GM23338 (cell line): Measurements from ENCODE around the gene HADHB. TPM values are rescaled to one million over a fixed set of nuclear protein-coding genes. Genes with fewer than 3 reads are reported as not detected.
"Not testable (repeated sequence)": the region's sequence is repeated elsewhere in the genome, so short reads cannot be mapped to it uniquely, and the experiment has no call there.

ENCODE experiments used
- ATAC-seq: fragments of 200-7000 bp; cut with Tn5 transposase; 3 replicates; pipeline ENCODE4 v1.9.1; 2020
- DNase-seq: peaks from one replicate; pipeline ENCODE4 v3.0.0-alpha.2; 2015; ENCODE audit warnings: low spot score
- H2AFZ ChIP-seq: fragments of 200-600 bp; sonication (generic); 2 replicates; pipeline ENCODE4 v1.8.0; 2016; ENCODE audit warnings: antibody characterized with exemption, mild to moderate bottlenecking, moderate library complexity
- H3F3A ChIP-seq: fragments of 200-600 bp; sonication (generic); replicated peaks from 2 replicates; pipeline ENCODE4 v1.8.0; 2017; ENCODE audit warnings: antibody characterized with exemption, mixed run types, low read depth
- H3K27ac ChIP-seq: fragments of 200-600 bp; sonication (generic); 2 replicates; pipeline ENCODE4 v1.6.1; 2016; ENCODE audit warnings: low read depth
- H3K27me3 ChIP-seq: fragments of 200-600 bp; sonication (generic); 2 replicates; pipeline ENCODE4 v1.8.0; 2016; ENCODE audit warnings: mild to moderate bottlenecking, mixed run types, moderate library complexity; ENCODE audit not compliant: insufficient read depth
- H3K36me3 ChIP-seq: fragments of 200-600 bp; sonication (generic); 2 replicates; pipeline ENCODE4 v1.8.0; 2016; ENCODE audit warnings: mild to moderate bottlenecking; ENCODE audit not compliant: insufficient read depth
- H3K4me1 ChIP-seq: fragments of 200-600 bp; sonication (generic); 2 replicates; pipeline ENCODE4 v1.8.0; 2016; ENCODE audit warnings: mild to moderate bottlenecking, moderate library complexity; ENCODE audit not compliant: insufficient read depth
- H3K4me2 ChIP-seq: fragments of 200-600 bp; sonication (generic); 2 replicates; pipeline ENCODE4 v1.7.1; 2017; ENCODE audit warnings: mixed run types
- H3K4me3 ChIP-seq: fragments of 200-600 bp; sonication (generic); 2 replicates; pipeline ENCODE4 v1.6.1; 2016; ENCODE audit warnings: mixed run types
- H3K79me2 ChIP-seq: fragments of 200-600 bp; sonication (generic); replicated peaks from 2 replicates; pipeline ENCODE4 v1.8.0; 2017; ENCODE audit warnings: mild to moderate bottlenecking; ENCODE audit not compliant: insufficient read depth
- H3K9me2 ChIP-seq: fragments of 200-600 bp; sonication (generic); 2 replicates; pipeline ENCODE4 v1.8.0; 2017; ENCODE audit not compliant: insufficient read depth
- H4K20me1 ChIP-seq: fragments of 200-600 bp; sonication (generic); replicated peaks from 2 replicates; pipeline ENCODE4 v1.8.0; 2017; ENCODE audit warnings: mild to moderate bottlenecking; ENCODE audit not compliant: insufficient read depth
- H3K27ac Mint-ChIP-seq: 2 replicates; pipeline ENCODE4 v1.8.0; 2020; ENCODE audit warnings: inconsistent platforms, mild to moderate bottlenecking, moderate library complexity, mixed read lengths
- H3K27me3 Mint-ChIP-seq: 3 replicates; pipeline ENCODE4 v1.8.0; 2022; ENCODE audit warnings: low read depth, mild to moderate bottlenecking, moderate library complexity, mixed read lengths, inconsistent platforms; ENCODE audit not compliant: insufficient read depth, poor library complexity
- H3K36me3 Mint-ChIP-seq: 3 replicates; pipeline ENCODE4 v1.8.0; 2021; ENCODE audit warnings: low read depth, mild to moderate bottlenecking, inconsistent platforms, moderate library complexity, mixed read lengths
- H3K4me1 Mint-ChIP-seq: 3 replicates; pipeline ENCODE4 v1.8.0; 2020; ENCODE audit warnings: mild to moderate bottlenecking, inconsistent platforms, mixed read lengths
- H3K4me3 Mint-ChIP-seq: 3 replicates; pipeline ENCODE4 v1.8.0; 2021; ENCODE audit warnings: moderate library complexity, mild to moderate bottlenecking, inconsistent platforms, mixed read lengths
- H3K9me3 Mint-ChIP-seq: 3 replicates; pipeline ENCODE4 v1.8.0; 2020; ENCODE audit warnings: moderate library complexity, mild to moderate bottlenecking, inconsistent platforms, mixed read lengths
- JUNB ChIP-seq: IDR thresholded peaks from one replicate; pipeline ENCODE4 v1.6.1; 2016; ENCODE audit warnings: antibody characterized with exemption; ENCODE audit not compliant: unreplicated experiment
- NANOG ChIP-seq: IDR thresholded peaks from 2 replicates; pipeline ENCODE4 v1.6.1; 2016; ENCODE audit warnings: antibody characterized with exemption, borderline replicate concordance
- ZNF331 ChIP-seq: fragments of 250-450 bp; sonication (Bioruptor Pico); IDR thresholded peaks from 2 replicates; pipeline ENCODE4 v1.5.0; 2020; ENCODE audit warnings: low read depth, mild to moderate bottlenecking, moderate library complexity
- ZNF462 ChIP-seq: fragments of 250-450 bp; sonication (Bioruptor Pico); IDR thresholded peaks from 2 replicates; pipeline ENCODE4 v1.5.0; 2020; ENCODE audit warnings: mild to moderate bottlenecking, moderate library complexity
- polyA plus RNA-seq: library from polyadenylated mRNA; unstranded; fragments of >200 nt; fragmentation: Nextera tagmentation; extraction: Ambion mirVana; gene quantifications from 2 replicates; pipeline ENCODE4 v1.2.1, GENCODE V29; 2016
- total RNA-seq: library from RNA; depleted of rRNA; stranded (reverse); fragments of >200 nt; shearing (Covaris generic); gene quantifications from 2 replicates; pipeline ENCODE4 v1.2.3, GENCODE V29; 2014
- TF ChIP-seq, protein P1 (sequence below): IDR thresholded peaks from one replicate; pipeline ENCODE4 v1.6.1; 2018; ENCODE audit warnings: antibody characterized with exemption; ENCODE audit not compliant: unreplicated experiment

Gene HADHB
- total and polyA plus RNA-seq, 2 experiments from 2014 or later, result 41.1 to 43.4 TPM

- Histone ChIP-seq H3K79me2 (no peaks in the 10 kb centered on the region), H3K27ac (no peak overlapping the region), H2AFZ (no peak overlapping the region), H4K20me1 (no peaks in the 10 kb centered on the region), H3K4me3 (no peak overlapping the region), H3F3A (no peaks in the 10 kb centered on the region), H3K36me3 (no peaks in the 10 kb centered on the region), H3K4me1 (no peaks in the 10 kb centered on the region), H3K27me3 (no peaks in the 10 kb centered on the region), H3K9me2 (no peaks in the 10 kb centered on the region), H3K4me2 (no peak overlapping the region)
- no peak for DNase-seq
- Mint-ChIP-seq H3K36me3 (no peaks in the 10 kb centered on the region), H3K27ac (no peak overlapping the region), H3K4me1 (peaks cover 5% of the 10 kb centered on the region; the same call in 1 of the 3 replicates), H3K27me3 (peaks cover 7% of the 10 kb centered on the region), H3K4me3 (no peak overlapping the region), H3K9me3 (no peaks in the 10 kb centered on the region)
- TF ChIP-seq JUNB, result no peak
- ATAC-seq, result no peak
Observed at GRCh38 chr2:26326514-26326913, 81.8 kb downstream of the HADHB start.

DNA sequence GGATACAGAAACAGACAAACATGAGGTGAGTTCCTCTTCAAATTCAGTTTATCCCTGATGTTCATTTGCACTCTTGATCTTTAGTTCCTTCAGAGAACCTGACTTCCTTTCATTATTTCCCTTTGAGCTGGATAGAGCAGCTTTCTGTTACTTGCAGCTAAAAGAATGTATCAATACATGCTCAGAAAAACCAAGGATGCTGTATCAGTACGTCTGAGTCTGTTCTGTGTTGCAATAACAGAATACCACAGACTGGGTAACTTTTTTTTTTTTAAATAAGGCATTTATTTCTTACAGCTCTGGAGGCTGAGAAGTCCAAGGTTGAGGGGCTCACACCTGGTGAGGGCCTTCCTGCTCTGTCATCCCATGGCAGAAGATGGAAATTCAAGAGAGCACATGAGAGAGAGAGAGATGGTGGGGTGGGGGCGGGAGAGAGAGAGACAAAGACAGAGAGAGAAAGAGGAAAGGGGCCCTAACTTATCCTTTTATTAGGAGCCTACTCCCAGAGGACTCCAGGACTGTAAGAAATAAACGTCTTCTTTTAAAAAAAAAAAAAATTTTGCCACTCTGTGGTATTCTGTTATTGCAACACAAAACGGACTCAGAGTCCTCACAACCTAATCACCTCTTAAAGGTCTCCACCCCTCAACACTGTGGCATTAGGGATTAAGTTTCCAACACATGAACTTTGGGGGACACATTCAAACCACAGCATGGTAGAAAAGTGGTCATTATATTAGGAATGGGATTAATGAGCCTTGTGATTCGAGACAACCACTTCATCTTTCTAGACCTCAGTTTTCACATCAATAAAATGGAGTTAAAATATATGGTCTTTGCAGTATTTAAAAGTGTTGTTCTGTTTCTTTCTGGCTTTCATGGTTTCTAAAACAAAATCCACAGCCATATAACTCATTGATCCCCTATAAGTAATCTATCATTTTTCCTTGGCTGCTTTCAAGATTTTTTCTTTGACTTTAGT is 82.8 kb downstream of the HADHB start:
- Histone ChIP-seq H3K79me2 (no peaks in the 10 kb centered on the region), H3K9me2 (no peaks in the 10 kb centered on the region), H3K36me3 (no peaks in the 10 kb centered on the region), H3K4me1 (no peaks in the 10 kb centered on the region), H2AFZ (no peak overlapping the region), H3K4me3 (no peak overlapping the region), H3F3A (no peaks in the 10 kb centered on the region), H3K4me2 (no peak overlapping the region), H3K27me3 (no peaks in the 10 kb centered on the region), H4K20me1 (no peaks in the 10 kb centered on the region), H3K27ac (no peak overlapping the region)
- peaks cover 5% of the 10 kb centered on the region; the same call in 1 of the 3 replicates for H3K4me1 Mint-ChIP-seq
- peaks cover 7% of the 10 kb centered on the region for H3K27me3 Mint-ChIP-seq
- no peak overlapping the region for H3K27ac Mint-ChIP-seq
- H3K36me3 Mint-ChIP-seq, result no peaks in the 10 kb centered on the region
- no peak for ATAC-seq
- H3K9me3 Mint-ChIP-seq, result no peaks in the 10 kb centered on the region
- H3K4me3 Mint-ChIP-seq, result no peak overlapping the region
- DNase-seq, result no peak
- TF ChIP-seq ZNF331 (CRISPR knock-in tag) (no peak), NANOG (no peak), ZNF462 (CRISPR knock-in tag) (no peak)
- TF ChIP-seq, protein P1, sequence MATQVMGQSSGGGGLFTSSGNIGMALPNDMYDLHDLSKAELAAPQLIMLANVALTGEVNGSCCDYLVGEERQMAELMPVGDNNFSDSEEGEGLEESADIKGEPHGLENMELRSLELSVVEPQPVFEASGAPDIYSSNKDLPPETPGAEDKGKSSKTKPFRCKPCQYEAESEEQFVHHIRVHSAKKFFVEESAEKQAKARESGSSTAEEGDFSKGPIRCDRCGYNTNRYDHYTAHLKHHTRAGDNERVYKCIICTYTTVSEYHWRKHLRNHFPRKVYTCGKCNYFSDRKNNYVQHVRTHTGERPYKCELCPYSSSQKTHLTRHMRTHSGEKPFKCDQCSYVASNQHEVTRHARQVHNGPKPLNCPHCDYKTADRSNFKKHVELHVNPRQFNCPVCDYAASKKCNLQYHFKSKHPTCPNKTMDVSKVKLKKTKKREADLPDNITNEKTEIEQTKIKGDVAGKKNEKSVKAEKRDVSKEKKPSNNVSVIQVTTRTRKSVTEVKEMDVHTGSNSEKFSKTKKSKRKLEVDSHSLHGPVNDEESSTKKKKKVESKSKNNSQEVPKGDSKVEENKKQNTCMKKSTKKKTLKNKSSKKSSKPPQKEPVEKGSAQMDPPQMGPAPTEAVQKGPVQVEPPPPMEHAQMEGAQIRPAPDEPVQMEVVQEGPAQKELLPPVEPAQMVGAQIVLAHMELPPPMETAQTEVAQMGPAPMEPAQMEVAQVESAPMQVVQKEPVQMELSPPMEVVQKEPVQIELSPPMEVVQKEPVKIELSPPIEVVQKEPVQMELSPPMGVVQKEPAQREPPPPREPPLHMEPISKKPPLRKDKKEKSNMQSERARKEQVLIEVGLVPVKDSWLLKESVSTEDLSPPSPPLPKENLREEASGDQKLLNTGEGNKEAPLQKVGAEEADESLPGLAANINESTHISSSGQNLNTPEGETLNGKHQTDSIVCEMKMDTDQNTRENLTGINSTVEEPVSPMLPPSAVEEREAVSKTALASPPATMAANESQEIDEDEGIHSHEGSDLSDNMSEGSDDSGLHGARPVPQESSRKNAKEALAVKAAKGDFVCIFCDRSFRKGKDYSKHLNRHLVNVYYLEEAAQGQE, result no peak

DNA sequence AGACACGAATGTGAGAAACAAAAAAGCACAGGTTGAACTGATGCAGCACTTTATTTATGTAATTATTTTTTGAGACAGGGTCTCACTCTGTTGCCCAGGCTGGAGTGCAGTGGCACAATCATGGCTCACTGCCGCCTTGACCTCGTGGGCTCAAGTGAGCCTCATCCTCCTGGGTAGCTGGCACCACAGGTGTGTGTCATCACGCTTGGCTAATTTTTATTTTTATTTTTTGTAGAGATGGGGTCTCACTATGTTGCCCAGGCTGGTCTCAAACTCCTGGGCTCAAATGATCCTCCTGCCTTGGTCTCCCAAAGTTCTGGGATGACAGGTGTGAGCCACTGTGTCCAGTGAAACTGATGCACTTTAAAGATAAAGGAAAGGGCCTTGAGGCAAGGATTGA is 84.3 kb downstream of the HADHB start:
- H3K9me2 ChIP-seq, H3K4me2 ChIP-seq, H3K36me3 Mint-ChIP-seq, H3K27ac ChIP-seq, H3K27me3 Mint-ChIP-seq, H3K9me3 Mint-ChIP-seq, ATAC-seq, H3K4me1 ChIP-seq, H4K20me1 ChIP-seq, H3K36me3 ChIP-seq, H3K79me2 ChIP-seq, DNase-seq, H3K4me3 Mint-ChIP-seq, H3K4me3 ChIP-seq, H2AFZ ChIP-seq, H3K4me1 Mint-ChIP-seq, H3K27ac Mint-ChIP-seq, H3F3A ChIP-seq, H3K27me3 ChIP-seq: not testable (repeated sequence)
